A549 (cell line): ENCODE data around the gene ZBTB38. TPM values are rescaled to one million over a fixed set of nuclear protein-coding genes. Genes with fewer than 3 reads are reported as not detected.

Experiments used
- ATAC-seq, 2 experiments: fragments of 200-7000 bp in 1 of 2; fragments of >200 bp in 1 of 2; cut with Nextera tagmentation in 1 of 2; cut with Tn5 transposase in 1 of 2; 3 replicates each; pipeline versions ENCODE4 v1.8.0 to v1.9.1; 2018 to 2020; ENCODE audit warnings: mild to moderate bottlenecking in 1 of 2, moderate library complexity in 1 of 2
- CTCF ChIA-PET: fragments of 300-600 bp; sonication (Branson Sonifier 250); formaldehyde crosslinking; extraction: SDS; loops from one replicate; lab custom pipeline; 2021; ENCODE audit warnings: antibody characterized with exemption, inconsistent platforms; lab: Yijun Ruan, JAX
- POLR2A ChIA-PET: fragments of 350-600 bp; formaldehyde crosslinking; extraction: SDS; loops from one replicate; lab custom pipeline; 2021; ENCODE audit warnings: antibody characterized with exemption, inconsistent platforms; lab: Yijun Ruan, JAX
- DNase-seq, 2 experiments: peaks; one replicate each; pipeline versions ENCODE4 v3.0.0 to v3.0.0-alpha.2; 2011 to 2016; ENCODE audit warnings: low read depth in 1 of 2, low spot score in 1 of 2
- FAIRE-seq: peaks from 2 replicates; lab custom pipeline; 2011; peaks lifted over from hg19 to GRCh38; lab: Jason Lieb, UNC
- H3K27ac ChIP-seq, 2 experiments: fragments of >200 bp; sonication (Bioruptor Twin); formaldehyde crosslinking; 3 replicates each; pipeline ENCODE4 v1.5.1; 2016 to 2017
- H3K4me1 ChIP-seq: fragments of >200 bp; sonication (Bioruptor Twin); formaldehyde crosslinking; 3 replicates; pipeline ENCODE4 v1.6.1; 2016
- H3K4me2 ChIP-seq: fragments of >200 bp; sonication (Bioruptor Twin); formaldehyde crosslinking; 3 replicates; pipeline ENCODE4 v1.6.1; 2016
- H3K4me3 ChIP-seq: fragments of >200 bp; sonication (Bioruptor Twin); formaldehyde crosslinking; 3 replicates; pipeline ENCODE4 v1.5.1; 2016
- H3K9me3 ChIP-seq: fragments of >200 bp; sonication (Bioruptor Twin); formaldehyde crosslinking; 3 replicates; pipeline ENCODE4 v1.6.1; 2016
- BHLHE40 ChIP-seq: IDR thresholded peaks from 2 replicates; pipeline ENCODE4 v1.6.1; 2012; ENCODE audit warnings: low read depth, low read length, inconsistent platforms
- CBX2 ChIP-seq: fragments of 200-600 bp; sonication (generic); IDR thresholded peaks from 2 replicates; pipeline ENCODE4 v1.6.1; 2016; ENCODE audit warnings: low read depth, mild to moderate bottlenecking, borderline replicate concordance
- CHD4 ChIP-seq: fragments of 200-600 bp; sonication (generic); IDR thresholded peaks from 2 replicates; pipeline ENCODE4 v1.6.1; 2016; ENCODE audit warnings: antibody characterized with exemption, mild to moderate bottlenecking, borderline replicate concordance
- EHMT2 ChIP-seq: fragments of 200-600 bp; sonication (generic); IDR thresholded peaks from 2 replicates; pipeline ENCODE4 v1.6.1; 2016; ENCODE audit warnings: antibody characterized with exemption, low read depth, mild to moderate bottlenecking, moderate library complexity
- EP300 ChIP-seq, 2 experiments: fragments of >200 bp; sonication (Bioruptor Twin); formaldehyde crosslinking; IDR thresholded peaks; 2 replicates in 1 of 2; 3 replicates in 1 of 2; pipeline ENCODE4 v1.6.1; 2016 to 2017
- GATA3 ChIP-seq: IDR thresholded peaks from 2 replicates; pipeline ENCODE4 v1.6.1; 2012; ENCODE audit warnings: borderline replicate concordance
- HOXA7 ChIP-seq: fragments of 250-450 bp; sonication (Bioruptor Pico); IDR thresholded peaks from 2 replicates; pipeline ENCODE4 v1.5.0; 2020; ENCODE audit warnings: mild to moderate bottlenecking, moderate library complexity
- HOXB13 ChIP-seq: fragments of 250-450 bp; sonication (Bioruptor Pico); IDR thresholded peaks from 2 replicates; pipeline ENCODE4 v1.5.0; 2020; ENCODE audit warnings: low read depth, mild to moderate bottlenecking, moderate library complexity
- JUN ChIP-seq, 2 experiments: fragments of >200 bp; sonication (Bioruptor Twin); formaldehyde crosslinking; IDR thresholded peaks; 2 replicates in 1 of 2; 3 replicates in 1 of 2; pipeline ENCODE4 v1.6.1; 2016 to 2017
- JUNB ChIP-seq: fragments of >200 bp; sonication (Bioruptor Twin); formaldehyde crosslinking; IDR thresholded peaks from 2 replicates; pipeline ENCODE4 v1.6.1; 2016
- MAZ ChIP-seq: fragments of 150-350 bp; IDR thresholded peaks from 2 replicates; pipeline ENCODE4 v1.6.1; 2014; ENCODE audit warnings: antibody characterized with exemption, low read depth, low read length, borderline replicate concordance
- MYC ChIP-seq: IDR thresholded peaks from 2 replicates; pipeline ENCODE4 v1.6.1; 2012; ENCODE audit warnings: mild to moderate bottlenecking, inconsistent platforms, low read length, improper control_type of control experiment, borderline replicate concordance
- NFE2L2 ChIP-seq: fragments of 150-350 bp; conservative IDR thresholded peaks from 2 replicates; pipeline ENCODE4 v1.6.1; 2014; ENCODE audit warnings: low read length
- NPAS2 ChIP-seq: fragments of 250-450 bp; sonication (Bioruptor Pico); IDR thresholded peaks from 2 replicates; pipeline ENCODE4 v1.8.0; 2022; ENCODE audit warnings: mild to moderate bottlenecking, moderate library complexity, borderline replicate concordance
- PHF8 ChIP-seq: fragments of 200-600 bp; sonication (generic); IDR thresholded peaks from 2 replicates; pipeline ENCODE4 v1.6.1; 2016; ENCODE audit warnings: low read depth, mild to moderate bottlenecking, antibody characterized with exemption, moderate library complexity, borderline replicate concordance
- POLR2AphosphoS2 ChIP-seq: conservative IDR thresholded peaks from 2 replicates; pipeline ENCODE4 v1.6.1; 2012; ENCODE audit warnings: low read length, improper control_type of control experiment, inconsistent platforms
- RARB ChIP-seq: fragments of 250-450 bp; sonication (Bioruptor Pico); IDR thresholded peaks from 2 replicates; pipeline ENCODE4 v1.8.0; 2021; ENCODE audit warnings: mild to moderate bottlenecking, moderate library complexity
- ZC3H11A ChIP-seq: fragments of 450-650 bp; IDR thresholded peaks from 2 replicates; pipeline ENCODE4 v1.6.1; 2014; ENCODE audit warnings: antibody characterized with exemption, mild to moderate bottlenecking
- ZFP36 ChIP-seq: fragments of 450-650 bp; IDR thresholded peaks from 2 replicates; pipeline ENCODE4 v1.6.1; 2014; ENCODE audit warnings: borderline replicate concordance; ENCODE audit not compliant: partially characterized antibody
- ZSCAN20 ChIP-seq: fragments of 250-450 bp; sonication (Bioruptor Pico); IDR thresholded peaks from 2 replicates; pipeline ENCODE4 v1.8.0; 2022; ENCODE audit warnings: mild to moderate bottlenecking, moderate library complexity
- WGBS: methylation state at CpG from one replicate; pipeline ENCODE4 v1.1.6; 2017; ENCODE audit errors: missing lambda C conversion rate; 5-methylcytosine and 5-hydroxymethylcytosine counted together
- polyA plus RNA-seq, 4 experiments: library from polyadenylated mRNA; depleted of rRNA in 3 of 4; stranded (reverse); fragments of >200 nt; fragmentation: RNase III in 1 of 4; extraction: RNeasy Plus Mini Kit Qiagen cat#74134 plus additional on column Dnase treatment in 1 of 4; gene quantifications; 2 replicates in 3 of 4; 3 replicates in 1 of 4; pipeline ENCODE4 v1.2.3, GENCODE V29; 2011 to 2017
- TF ChIP-seq, protein P1 (sequence below): IDR thresholded peaks from 2 replicates; pipeline ENCODE4 v1.6.1; 2012
- TF ChIP-seq, protein P2 (sequence below): fragments of >200 bp; sonication (Bioruptor Twin); formaldehyde crosslinking; IDR thresholded peaks from 3 replicates; pipeline ENCODE4 v1.5.1; 2016
- TF ChIP-seq, protein P3 (sequence below): IDR thresholded peaks from 2 replicates; pipeline ENCODE4 v1.6.1; 2012; ENCODE audit warnings: low read depth, borderline replicate concordance

Gene ZBTB38
- polyA plus RNA-seq, 2 of the 4 experiments (the other 2 are of a cell fraction) = 72.0 to 110 TPM

DNA sequence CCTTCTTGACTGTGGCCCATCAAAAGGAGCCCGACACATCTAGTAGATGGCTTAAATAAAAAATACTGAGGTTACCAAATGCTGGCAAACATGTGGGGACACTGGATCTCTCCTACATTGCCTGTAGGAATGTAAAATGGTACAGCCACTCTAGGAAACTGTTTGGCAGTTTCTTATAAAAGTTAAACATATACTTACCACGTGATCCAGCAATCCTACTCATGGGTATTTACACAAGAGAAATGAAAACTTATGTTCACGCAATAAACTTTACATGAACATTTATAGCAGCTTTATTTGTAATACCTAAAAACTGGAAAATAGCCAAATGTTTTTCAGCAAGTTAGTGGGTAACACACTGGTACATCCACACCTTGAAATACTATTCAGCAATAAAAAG lies 9.1 kb downstream of the ZBTB38 start:
- ATAC-seq = no peak
- Histone ChIP-seq H3K4me2 (no peak overlapping the region), H3K9me3 (no peaks in the 10 kb centered on the region), H3K27ac (peak overlapping the region in 1 of 2 experiments; percentile 99; a peak in 3 of 6 replicates)
- DNase-seq = no peak
- WGBS = 85% methylated on average over 3 of the region's 3 CpGs
- POLR2A ChIA-PET = no interaction called here
- no peak for TF ChIP-seq RARB (CRISPR knock-in tag)
- no peak for TF ChIP-seq MYC
- TF ChIP-seq ZSCAN20 (CRISPR knock-in tag) = no peak
- TF ChIP-seq NPAS2 = no peak
- TF ChIP-seq, protein P1, sequence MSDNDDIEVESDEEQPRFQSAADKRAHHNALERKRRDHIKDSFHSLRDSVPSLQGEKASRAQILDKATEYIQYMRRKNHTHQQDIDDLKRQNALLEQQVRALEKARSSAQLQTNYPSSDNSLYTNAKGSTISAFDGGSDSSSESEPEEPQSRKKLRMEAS = no peak
- no peak for TF ChIP-seq CBX2
- TF ChIP-seq, all 56 proteins: peak for 0
- CTCF ChIA-PET = interaction anchor here (0.9 kb wide), 2 partner anchors 8 to 28 kb away, joined by 3 to 4 read pairs; no protein-coding TSS in a partner anchor
- Histone ChIP-seq H3K4me1 (peaks cover 53% of the 10 kb centered on the region), H3K4me3 (no peak overlapping the region)
- FAIRE-seq = no peak

DNA sequence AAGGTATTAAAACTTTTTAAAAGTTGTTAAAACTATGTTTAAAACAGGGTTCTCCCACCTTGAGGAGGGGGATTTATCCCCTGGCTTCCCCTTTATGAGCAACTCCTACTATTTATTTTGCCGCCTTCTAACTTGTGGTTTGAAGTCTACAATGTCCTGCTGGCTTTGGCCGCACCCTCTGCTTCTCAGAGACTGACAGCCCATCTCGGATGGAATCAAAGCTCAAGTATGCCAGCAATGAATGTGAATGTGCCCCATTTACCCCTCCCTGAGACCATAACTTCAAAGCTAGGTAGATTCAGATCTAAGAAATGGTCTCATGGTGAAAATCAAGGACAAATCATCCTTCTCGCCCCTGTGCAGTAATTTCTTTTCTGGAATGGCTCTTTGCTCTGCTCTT lies 10.3 kb downstream of the ZBTB38 start:
- CTCF ChIA-PET = interaction anchor here (1.2 kb wide), 1 partner anchor 75 kb away, joined by 3 read pairs; no protein-coding TSS in a partner anchor
- 96% methylated on average over 4 of the region's 4 CpGs for WGBS
- ATAC-seq (no peak), DNase-seq (no peak), FAIRE-seq (no peak)
- peak overlapping the region in 1 of 2 experiments; percentile 40; a peak in 1 of 6 replicates for H3K27ac ChIP-seq
- no peak overlapping the region for H3K4me2 ChIP-seq
- H3K4me1 ChIP-seq = peaks cover 41% of the 10 kb centered on the region
- POLR2A ChIA-PET = no interaction called here
- no peak overlapping the region for H3K4me3 ChIP-seq
- TF ChIP-seq, protein P2, sequence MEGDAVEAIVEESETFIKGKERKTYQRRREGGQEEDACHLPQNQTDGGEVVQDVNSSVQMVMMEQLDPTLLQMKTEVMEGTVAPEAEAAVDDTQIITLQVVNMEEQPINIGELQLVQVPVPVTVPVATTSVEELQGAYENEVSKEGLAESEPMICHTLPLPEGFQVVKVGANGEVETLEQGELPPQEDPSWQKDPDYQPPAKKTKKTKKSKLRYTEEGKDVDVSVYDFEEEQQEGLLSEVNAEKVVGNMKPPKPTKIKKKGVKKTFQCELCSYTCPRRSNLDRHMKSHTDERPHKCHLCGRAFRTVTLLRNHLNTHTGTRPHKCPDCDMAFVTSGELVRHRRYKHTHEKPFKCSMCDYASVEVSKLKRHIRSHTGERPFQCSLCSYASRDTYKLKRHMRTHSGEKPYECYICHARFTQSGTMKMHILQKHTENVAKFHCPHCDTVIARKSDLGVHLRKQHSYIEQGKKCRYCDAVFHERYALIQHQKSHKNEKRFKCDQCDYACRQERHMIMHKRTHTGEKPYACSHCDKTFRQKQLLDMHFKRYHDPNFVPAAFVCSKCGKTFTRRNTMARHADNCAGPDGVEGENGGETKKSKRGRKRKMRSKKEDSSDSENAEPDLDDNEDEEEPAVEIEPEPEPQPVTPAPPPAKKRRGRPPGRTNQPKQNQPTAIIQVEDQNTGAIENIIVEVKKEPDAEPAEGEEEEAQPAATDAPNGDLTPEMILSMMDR = no peak
- TF ChIP-seq BHLHE40 (no peak), GATA3 (no peak), NFE2L2 (no peak), MAZ (no peak), EP300 (IDR thresholded peaks at IDR 0.05) (no peak), EHMT2 (no peak), ZFP36 (no peak), PHF8 (no peak), CHD4 (no peak), HOXA7 (CRISPR knock-in tag) (no peak), JUNB (no peak), POLR2AphosphoS2 (no peak), ZC3H11A (no peak), HOXB13 (CRISPR knock-in tag) (no peak), JUN (IDR thresholded peaks at IDR 0.05) (no peak)
- TF ChIP-seq, protein P3, sequence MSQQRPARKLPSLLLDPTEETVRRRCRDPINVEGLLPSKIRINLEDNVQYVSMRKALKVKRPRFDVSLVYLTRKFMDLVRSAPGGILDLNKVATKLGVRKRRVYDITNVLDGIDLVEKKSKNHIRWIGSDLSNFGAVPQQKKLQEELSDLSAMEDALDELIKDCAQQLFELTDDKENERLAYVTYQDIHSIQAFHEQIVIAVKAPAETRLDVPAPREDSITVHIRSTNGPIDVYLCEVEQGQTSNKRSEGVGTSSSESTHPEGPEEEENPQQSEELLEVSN = no peak
- TF ChIP-seq, protein P1 = no peak
- H3K9me3 ChIP-seq = no peaks in the 10 kb centered on the region
